Kidney (tissue), 14 donors: ENCODE measurements around the gene CCDC24. TPM values are rescaled to one million over a fixed set of nuclear protein-coding genes. Genes with fewer than 3 reads are reported as not detected.

Experiments used
- DNase-seq, 5 donors: peaks; one replicate each; pipeline ENCODE4 v3.0.0-alpha.2; 2013 to 2020
- FAIRE-seq: peaks from 2 replicates; lab custom pipeline; 2012; peaks lifted over from hg19 to GRCh38; lab: Jason Lieb, UNC
- H3K27ac ChIP-seq, 2 donors: one replicate each; pipeline ENCODE4 v1.7.0; 2013; ENCODE audit warnings: low read depth in 2 of 2, low read length in 2 of 2, inconsistent platforms in 1 of 2
- H3K27me3 ChIP-seq: one replicate; pipeline ENCODE4 v1.7.1; 2013; ENCODE audit warnings: low read length, inconsistent platforms; ENCODE audit not compliant: control insufficient read depth, insufficient read depth
- H3K36me3 ChIP-seq, 3 donors: one replicate each; pipeline versions ENCODE4 v1.7.0 to v1.7.1; 2013; ENCODE audit warnings: low read length in 3 of 3, control low read depth in 1 of 3, inconsistent platforms in 1 of 3; ENCODE audit not compliant: insufficient read depth in 3 of 3, control insufficient read depth in 2 of 3
- H3K4me1 ChIP-seq, 3 donors: one replicate each; pipeline versions ENCODE4 v1.7.0 to v1.7.1; 2013; ENCODE audit warnings: low read length in 3 of 3, inconsistent platforms in 1 of 3, low read depth in 1 of 3; ENCODE audit not compliant: control insufficient read depth in 2 of 3, insufficient read depth in 2 of 3
- H3K4me3 ChIP-seq, 3 donors: one replicate each; pipeline versions ENCODE4 v1.7.0 to v1.8.1; 2013; ENCODE audit warnings: low read length in 3 of 3, control low read depth in 1 of 3, inconsistent platforms in 1 of 3
- H3K9ac ChIP-seq, 3 donors: one replicate each; pipeline versions ENCODE4 v1.7.0 to v1.7.1; 2013; ENCODE audit warnings: low read length in 3 of 3, control low read depth in 1 of 3, inconsistent platforms in 1 of 3
- H3K9me3 ChIP-seq, 3 donors: one replicate each; pipeline versions ENCODE4 v1.7.0 to v1.7.1; 2013; ENCODE audit warnings: low read length in 3 of 3, control low read depth in 1 of 3, inconsistent platforms in 1 of 3; ENCODE audit not compliant: control insufficient read depth in 2 of 3, insufficient read depth in 1 of 3
- intact Hi-C: fragments of 100-400 bp; cut with DNase I; formaldehyde crosslinking; loops from one replicate; pipeline ENCODE4 v1.11.1; 2022
- polyA plus RNA-seq: library from polyadenylated mRNA; stranded (reverse); fragments of 350-450 nt; fragmentation: Illumina TruSeq; extraction: RNeasy Lipid Tissue Mini Kit (QIAGEN cat#74804); gene quantifications from one replicate; pipeline ENCODE4 v1.2.3, GENCODE V29; 2014; ENCODE audit warnings: low read depth, low replicate concordance; ENCODE audit not compliant: insufficient read depth
- total RNA-seq: library from RNA; stranded (reverse); fragmentation: NEBNext Ultra II Directional; extraction: Animal tissue kit (Norgen Biotek cat#: 25700); gene quantifications from one replicate; pipeline ENCODE4 v1.2.1, GENCODE V29; 2021
- TF ChIP-seq, protein P1 (sequence below): IDR thresholded peaks from 3 replicates; pipeline ENCODE4 v1.5.1; 2012; ENCODE audit warnings: mild to moderate bottlenecking, moderate library complexity, borderline replicate concordance; ENCODE audit not compliant: insufficient read depth; ENCODE audit errors: extremely low read depth
- donor health status: control.
- donor health status: control.
- donor health status: control.
- donor health status: control.
- donor health status: control.
- donor health status: DM: yes; HTN: yes; CAD: no.
- donor health status: Normal renal cell carcinoma (clear cell type).

The CCDC24 gene
- total and polyA plus RNA-seq, 2 donors from 2014 or later: 24.3 to 35.6 TPM

DNA sequence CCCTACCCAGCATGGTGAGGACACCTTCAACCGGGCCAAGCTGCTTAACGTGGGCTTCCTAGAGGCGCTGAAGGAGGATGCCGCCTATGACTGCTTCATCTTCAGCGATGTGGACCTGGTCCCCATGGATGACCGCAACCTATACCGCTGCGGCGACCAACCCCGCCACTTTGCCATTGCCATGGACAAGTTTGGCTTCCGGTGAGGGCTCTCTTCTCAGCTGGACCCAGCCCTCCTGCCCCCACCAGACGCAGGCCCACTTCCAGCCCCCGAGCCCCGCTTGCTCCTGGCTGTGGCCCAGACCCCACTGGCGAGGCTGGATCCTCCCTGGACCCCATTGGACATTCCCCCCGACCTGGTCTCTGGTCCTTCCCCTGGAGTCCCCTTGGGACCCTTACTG is 6.5 kb upstream of the CCDC24 start:
- Histone ChIP-seq H3K36me3 (peaks cover 0 to 5% (median 2%) of the 10 kb centered on the region in 3 donors), H3K9me3 (no peaks in the 10 kb centered on the region), H3K4me3 (no peak overlapping the region), H3K9ac (no peak overlapping the region), H3K4me1 (peaks cover 0 to 19% (median 16%) of the 10 kb centered on the region in 3 donors), H3K27me3 (no peaks in the 10 kb centered on the region), H3K27ac (no peak overlapping the region)
- no peak for FAIRE-seq
- intact Hi-C loops: no loop called here
- DNase-seq: no peak
- TF ChIP-seq, protein P1, sequence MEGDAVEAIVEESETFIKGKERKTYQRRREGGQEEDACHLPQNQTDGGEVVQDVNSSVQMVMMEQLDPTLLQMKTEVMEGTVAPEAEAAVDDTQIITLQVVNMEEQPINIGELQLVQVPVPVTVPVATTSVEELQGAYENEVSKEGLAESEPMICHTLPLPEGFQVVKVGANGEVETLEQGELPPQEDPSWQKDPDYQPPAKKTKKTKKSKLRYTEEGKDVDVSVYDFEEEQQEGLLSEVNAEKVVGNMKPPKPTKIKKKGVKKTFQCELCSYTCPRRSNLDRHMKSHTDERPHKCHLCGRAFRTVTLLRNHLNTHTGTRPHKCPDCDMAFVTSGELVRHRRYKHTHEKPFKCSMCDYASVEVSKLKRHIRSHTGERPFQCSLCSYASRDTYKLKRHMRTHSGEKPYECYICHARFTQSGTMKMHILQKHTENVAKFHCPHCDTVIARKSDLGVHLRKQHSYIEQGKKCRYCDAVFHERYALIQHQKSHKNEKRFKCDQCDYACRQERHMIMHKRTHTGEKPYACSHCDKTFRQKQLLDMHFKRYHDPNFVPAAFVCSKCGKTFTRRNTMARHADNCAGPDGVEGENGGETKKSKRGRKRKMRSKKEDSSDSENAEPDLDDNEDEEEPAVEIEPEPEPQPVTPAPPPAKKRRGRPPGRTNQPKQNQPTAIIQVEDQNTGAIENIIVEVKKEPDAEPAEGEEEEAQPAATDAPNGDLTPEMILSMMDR: no peak

GRCh38 chr1:43985984-43986595 is 5.3 kb upstream of the CCDC24 start:
- peaks cover 0 to 5% (median 2%) of the 10 kb centered on the region in 3 donors for H3K36me3 ChIP-seq
- no peaks in the 10 kb centered on the region for H3K9me3 ChIP-seq
- no peak overlapping the region for H3K4me3 ChIP-seq
- intact Hi-C loops: no loop called here
- DNase-seq: no peak
- FAIRE-seq: no peak
- H3K4me1 ChIP-seq: peaks cover 0 to 17% (median 13%) of the 10 kb centered on the region in 3 donors
- no peak overlapping the region for H3K9ac ChIP-seq
- no peaks in the 10 kb centered on the region for H3K27me3 ChIP-seq
- no peak overlapping the region for H3K27ac ChIP-seq
- TF ChIP-seq, protein P1: no peak

DNA sequence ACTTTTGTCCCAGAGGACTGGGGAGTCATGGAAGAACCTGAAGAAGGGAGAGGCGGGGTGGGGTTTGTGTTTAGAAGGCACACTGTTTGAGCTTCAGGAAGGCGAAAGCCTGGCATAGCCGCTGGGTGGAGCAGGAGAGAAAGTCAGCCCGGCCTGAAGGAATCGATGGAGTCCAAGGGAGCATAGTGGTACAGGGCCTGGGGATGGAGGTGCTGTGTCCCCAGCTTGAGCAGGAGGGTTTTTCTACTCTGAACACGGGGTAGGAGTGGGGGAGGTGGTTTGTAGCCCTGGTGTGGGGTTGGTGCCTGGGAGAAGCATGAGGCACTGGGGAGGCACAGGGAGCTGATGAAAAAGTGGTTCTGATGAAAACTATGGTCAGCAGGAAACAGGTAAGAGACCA is 4.7 kb upstream of the CCDC24 start:
- intact Hi-C loops: no loop called here
- TF ChIP-seq, protein P1: no peak
- Histone ChIP-seq H3K36me3 (peaks cover 0 to 5% (median 2%) of the 10 kb centered on the region in 3 donors), H3K27ac (no peak overlapping the region), H3K9ac (peak overlapping the region in 1 of 3 donors; percentile 19), H3K4me1 (peaks cover 0 to 18% (median 13%) of the 10 kb centered on the region in 3 donors), H3K4me3 (no peak overlapping the region), H3K27me3 (no peaks in the 10 kb centered on the region), H3K9me3 (no peaks in the 10 kb centered on the region)
- no peak for DNase-seq
- no peak for FAIRE-seq
